Coronary artery (tissue), 2 donors: ENCODE measurements around the gene FBF1.

Experiments
- DNase-seq: peaks from one replicate; pipeline ENCODE4 v3.0.0-alpha.2; 2017; ENCODE audit warnings: low spot score
- H3K27ac ChIP-seq, 2 donors: fragments of 200-600 bp; sonication (generic); one replicate each; pipeline ENCODE4 v1.5.1; 2016 to 2019
- H3K4me3 ChIP-seq: fragments of 200-600 bp; sonication (generic); 2 replicates; pipeline ENCODE4 v1.5.1; 2016; ENCODE audit warnings: mild to moderate bottlenecking, moderate library complexity
- TF ChIP-seq, protein P1 (sequence below): fragments of 200-600 bp; sonication (generic); IDR thresholded peaks from one replicate; pipeline ENCODE4 v1.5.1; 2019; ENCODE audit warnings: antibody characterized with exemption

Gene FBF1

DNA sequence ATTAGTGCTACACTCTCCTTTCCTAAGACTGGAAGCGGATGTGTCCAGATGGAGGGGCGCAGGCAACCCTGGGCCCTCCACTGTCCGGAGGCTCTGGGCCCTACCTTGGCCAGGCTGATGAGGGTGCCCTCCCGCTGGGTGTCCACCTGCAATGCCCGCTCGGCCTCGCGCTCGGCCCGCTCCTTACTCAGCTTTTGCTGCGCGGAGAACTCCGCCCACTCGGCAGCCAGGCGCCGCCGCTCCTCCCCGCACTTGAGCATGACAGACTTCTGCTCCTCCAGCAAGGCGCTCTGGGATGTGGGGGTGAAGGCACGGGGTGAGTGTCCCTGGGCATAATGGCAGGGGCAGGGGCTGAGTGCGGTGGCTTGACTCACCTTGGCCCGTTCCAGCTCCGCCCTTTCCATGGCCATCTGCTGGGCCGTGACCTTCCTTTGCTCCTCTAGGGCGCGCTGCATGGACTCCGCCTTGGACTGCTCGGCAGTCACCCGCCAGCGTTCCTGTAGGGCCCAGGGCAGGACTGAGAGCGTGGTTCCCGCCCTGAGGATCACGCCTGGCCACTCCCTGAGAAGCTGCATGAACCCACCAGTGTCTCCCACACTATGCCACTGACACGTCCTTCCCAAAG is 26.1 kb downstream of the FBF1 start:
- Histone ChIP-seq H3K4me3 (no peak overlapping the region), H3K27ac (no peak overlapping the region)
- TF ChIP-seq, protein P1, sequence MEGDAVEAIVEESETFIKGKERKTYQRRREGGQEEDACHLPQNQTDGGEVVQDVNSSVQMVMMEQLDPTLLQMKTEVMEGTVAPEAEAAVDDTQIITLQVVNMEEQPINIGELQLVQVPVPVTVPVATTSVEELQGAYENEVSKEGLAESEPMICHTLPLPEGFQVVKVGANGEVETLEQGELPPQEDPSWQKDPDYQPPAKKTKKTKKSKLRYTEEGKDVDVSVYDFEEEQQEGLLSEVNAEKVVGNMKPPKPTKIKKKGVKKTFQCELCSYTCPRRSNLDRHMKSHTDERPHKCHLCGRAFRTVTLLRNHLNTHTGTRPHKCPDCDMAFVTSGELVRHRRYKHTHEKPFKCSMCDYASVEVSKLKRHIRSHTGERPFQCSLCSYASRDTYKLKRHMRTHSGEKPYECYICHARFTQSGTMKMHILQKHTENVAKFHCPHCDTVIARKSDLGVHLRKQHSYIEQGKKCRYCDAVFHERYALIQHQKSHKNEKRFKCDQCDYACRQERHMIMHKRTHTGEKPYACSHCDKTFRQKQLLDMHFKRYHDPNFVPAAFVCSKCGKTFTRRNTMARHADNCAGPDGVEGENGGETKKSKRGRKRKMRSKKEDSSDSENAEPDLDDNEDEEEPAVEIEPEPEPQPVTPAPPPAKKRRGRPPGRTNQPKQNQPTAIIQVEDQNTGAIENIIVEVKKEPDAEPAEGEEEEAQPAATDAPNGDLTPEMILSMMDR, result no peak
- no peak for DNase-seq

DNA sequence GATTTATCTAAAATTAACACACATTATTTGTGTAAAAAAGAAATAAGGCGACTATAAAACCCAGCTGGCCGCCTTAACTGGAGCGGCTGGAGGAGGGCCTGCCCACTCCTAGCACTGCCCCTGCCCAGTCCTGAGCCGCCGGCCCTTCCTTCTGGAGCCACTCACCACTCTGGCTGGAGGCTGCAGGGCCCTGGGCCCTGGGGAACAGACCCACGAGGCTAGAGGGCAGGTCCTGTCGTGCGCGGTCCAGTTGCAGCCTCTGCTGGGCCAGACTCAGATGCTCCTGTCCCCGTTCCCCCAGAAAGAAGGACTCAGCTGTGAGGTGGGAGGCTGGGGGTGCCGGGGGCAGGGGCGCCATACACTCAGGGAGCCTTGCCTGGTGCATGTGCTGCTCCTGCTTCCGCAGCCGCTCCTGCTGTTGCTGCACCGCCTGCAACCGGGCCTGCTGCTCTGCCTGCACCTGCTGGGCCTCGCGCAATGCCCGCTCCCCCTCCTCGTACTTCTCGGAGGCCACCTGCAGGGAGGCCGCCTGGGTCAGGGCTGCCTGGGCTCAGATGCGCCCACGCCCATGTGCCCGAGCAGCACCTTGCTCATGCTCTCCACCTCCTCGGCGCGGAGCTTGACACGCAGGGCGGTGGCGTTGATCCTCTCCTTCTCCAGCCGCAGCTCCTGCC is 27.2 kb downstream of the FBF1 start:
- TF ChIP-seq, protein P1, result no peak
- DNase-seq, result no peak
- H3K27ac ChIP-seq, result no peak overlapping the region
- no peak overlapping the region for H3K4me3 ChIP-seq

DNA sequence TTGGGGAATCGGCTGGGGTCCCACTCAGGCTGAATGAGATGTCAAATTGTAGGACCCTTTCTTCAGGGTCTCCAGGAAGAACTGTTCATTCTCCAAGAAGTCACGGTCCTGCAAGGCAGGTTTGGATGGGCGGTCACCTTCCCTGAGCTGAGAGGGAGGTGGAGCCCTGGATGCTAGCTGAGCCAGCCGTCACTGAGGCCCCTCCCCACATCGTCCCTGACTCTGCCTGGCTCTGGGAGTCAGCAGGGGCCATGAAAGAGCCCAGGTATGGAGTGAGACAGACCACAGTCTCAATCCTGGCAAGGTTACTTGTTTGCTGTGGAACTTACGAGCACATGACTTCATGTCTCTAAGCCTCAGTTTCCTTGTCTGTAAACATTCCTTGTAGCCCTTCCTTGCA is 30.1 kb downstream of the FBF1 start:
- TF ChIP-seq, protein P1, result no peak
- DNase-seq, result no peak
- Histone ChIP-seq H3K4me3 (no peak overlapping the region), H3K27ac (no peak overlapping the region)

DNA sequence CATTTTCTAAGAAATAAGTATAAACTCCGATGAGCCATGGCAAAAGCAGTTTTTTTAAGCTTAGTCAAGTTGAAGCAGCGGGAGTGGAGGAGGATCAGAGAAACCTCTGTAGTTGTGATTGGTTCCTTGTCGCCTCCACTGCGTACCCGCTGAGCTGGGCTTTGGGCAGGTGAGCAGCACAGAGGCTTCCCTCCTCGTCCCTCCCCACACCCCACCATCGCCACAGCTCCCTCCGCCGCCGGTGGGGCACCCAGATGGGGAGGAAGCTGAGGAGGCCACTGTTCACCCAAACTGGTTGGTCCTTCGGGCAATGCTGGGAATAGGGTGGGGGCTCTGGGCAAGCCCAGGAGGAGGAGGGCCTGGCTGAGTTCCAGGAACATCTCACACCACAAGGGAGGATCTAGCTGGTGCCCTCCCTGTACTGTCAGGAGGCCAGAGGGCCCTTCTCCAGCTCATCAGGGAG is 31.0 kb downstream of the FBF1 start:
- H3K27ac ChIP-seq, result no peak overlapping the region
- no peak overlapping the region for H3K4me3 ChIP-seq
- TF ChIP-seq, protein P1, result no peak
- DNase-seq, result no peak

DNA sequence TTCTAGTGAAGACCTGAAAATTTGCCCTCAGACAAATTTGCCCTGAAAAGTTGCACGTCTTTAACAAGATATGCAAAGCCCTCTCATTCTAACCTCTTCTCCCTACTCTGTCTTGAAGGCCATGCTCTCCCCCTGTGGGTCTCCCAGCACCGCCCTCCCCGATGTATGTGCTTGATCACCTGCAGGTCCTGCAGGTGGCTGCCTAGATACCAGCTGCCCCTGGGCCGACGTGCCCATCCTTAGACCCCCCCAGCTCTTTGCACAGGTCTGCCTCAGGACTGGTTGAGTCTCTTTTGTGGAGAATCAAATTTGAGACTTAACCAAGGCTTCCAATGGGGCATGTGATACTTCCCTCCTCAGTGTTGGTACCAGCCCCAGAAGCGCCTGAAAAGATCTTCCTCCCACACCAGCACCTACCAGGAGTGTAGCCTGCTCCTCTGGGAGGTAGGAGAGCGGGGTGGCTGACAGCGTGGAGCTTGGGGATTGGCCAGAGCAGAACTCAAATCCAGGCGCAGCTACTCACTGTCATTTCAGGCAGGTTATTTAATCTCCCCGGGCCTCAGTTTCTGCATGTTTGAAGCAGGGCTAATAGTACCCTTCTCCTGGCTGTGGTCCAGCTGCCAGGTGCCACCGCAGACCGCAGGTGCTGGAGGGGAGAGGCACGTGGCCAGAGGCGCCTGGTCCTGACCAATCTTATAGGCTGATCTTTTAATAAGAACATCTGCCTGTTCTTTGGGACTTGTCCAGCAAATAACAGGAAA is 31.6 kb downstream of the FBF1 start:
- no peak for DNase-seq
- TF ChIP-seq, protein P1, result no peak
- H3K27ac ChIP-seq, result no peak overlapping the region

DNA sequence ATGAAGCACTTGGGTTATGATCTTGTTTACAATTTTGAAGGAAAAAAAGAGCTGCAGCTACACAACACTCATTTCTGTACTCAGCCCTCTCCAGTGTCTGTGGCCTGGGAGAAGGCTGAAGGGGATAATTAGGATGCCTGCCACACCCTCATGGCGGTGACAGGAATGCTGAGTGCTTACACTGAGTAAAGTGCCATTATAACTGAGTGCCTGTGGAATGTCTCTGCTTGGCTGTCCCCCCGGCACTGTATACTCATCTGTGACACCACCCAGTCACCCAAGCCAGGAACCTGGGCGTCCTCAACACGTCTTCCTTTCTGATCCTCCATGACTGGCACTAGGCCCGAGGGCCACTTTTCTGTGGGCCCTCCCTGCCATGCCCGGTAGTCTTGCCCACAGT is 32.6 kb downstream of the FBF1 start:
- TF ChIP-seq, protein P1, result no peak
- DNase-seq, result no peak
- no peak overlapping the region for H3K27ac ChIP-seq

More for the DNA sequence above, 31.6 kb downstream of the FBF1 start:
- no peak overlapping the region for H3K4me3 ChIP-seq

More for the DNA sequence above, 32.6 kb downstream of the FBF1 start:
- H3K4me3 ChIP-seq, result no peak overlapping the region
